Aortic smooth muscle cell (primary cell): Measurements from ENCODE around the gene TNFAIP8L2. TPM values are rescaled to one million over a fixed set of nuclear protein-coding genes. Genes with fewer than 3 reads are reported as not detected.

Source experiments
- total RNA-seq: library from RNA; depleted of rRNA; stranded (reverse); fragments of >200 nt; gene quantifications from 2 replicates; pipeline ENCODE4 v1.2.3, GENCODE V29; 2014

Gene TNFAIP8L2
- not detected in 2 replicates for total RNA-seq

GRCh38 chr1:151156515-151156819 lies at the start of gene TNFAIP8L2:
Gene TNFAIP8L2 (plus strand): TSS chr1:151156649. CDS start chr1:151158698, 2,049 bp downstream.

GRCh38 chr1:151146412-151147131 lies 9.9 kb upstream of the TNFAIP8L2 start, which contains the start of gene SEMA6C:
Gene SEMA6C (minus strand): TSS chr1:151146631. CDS start chr1:151142621, 4,010 bp downstream.

GRCh38 chr1:151165738-151166504 lies 9.5 kb downstream of the TNFAIP8L2 start, which contains the start of the genes LYSMD1 and SCNM1:
Gene LYSMD1 (minus strand): TSS chr1:151165902. CDS start chr1:151165258, 644 bp downstream.
Gene SCNM1 (plus strand): TSS chr1:151166144. CDS start chr1:151166153, 9 bp downstream.

GRCh38 chr1:151175863-151176262 lies 19.4 kb downstream of the TNFAIP8L2 start, which contains the start of gene TMOD4:
Gene TMOD4 (minus strand): TSS chr1:151175981. CDS start chr1:151174875, 1,106 bp downstream.

GRCh38 chr1:151189637-151190445 lies 33.4 kb downstream of the TNFAIP8L2 start, which contains the start of gene VPS72:
Gene VPS72 (minus strand): TSS chr1:151190197. CDS start chr1:151190121, 76 bp downstream.

GRCh38 chr1:151198254-151199127 lies 42.0 kb downstream of the TNFAIP8L2 start, which contains the start of gene PIP5K1A:
Gene PIP5K1A (plus strand): TSS chr1:151198552. CDS start chr1:151198997, 445 bp downstream.

Other genes starting within 250 kb of the TNFAIP8L2 start
- gene SETDB1, start 230.3 kb upstream of the TNFAIP8L2 start, total RNA-seq: 25.8 and 32.0 TPM in 2 replicates
- 148 and 157 TPM in 2 replicates for gene CERS2, start 181.8 kb upstream of the TNFAIP8L2 start, total RNA-seq
- gene ANXA9, start 174.4 kb upstream of the TNFAIP8L2 start, total RNA-seq: 0.06 and 0.26 TPM in 2 replicates
- 18.2 and 23.4 TPM in 2 replicates for gene MINDY1, start 149.7 kb upstream of the TNFAIP8L2 start, total RNA-seq
- 7.3 and 8.0 TPM in 2 replicates for gene PRUNE1, start 148.2 kb upstream of the TNFAIP8L2 start, total RNA-seq
- gene BNIPL, start 120.1 kb upstream of the TNFAIP8L2 start, total RNA-seq: 0.25 and 0.40 TPM in 2 replicates
- gene C1orf56, start 108.9 kb upstream of the TNFAIP8L2 start, total RNA-seq: 0.92 and 1.2 TPM in 2 replicates
- gene CDC42SE1, start 97.0 kb upstream of the TNFAIP8L2 start, total RNA-seq: 54.8 and 56.1 TPM in 2 replicates
- 4.2 and 4.5 TPM in 2 replicates for gene MLLT11, start 96.3 kb upstream of the TNFAIP8L2 start, total RNA-seq
- gene GABPB2, start 85.9 kb upstream of the TNFAIP8L2 start, total RNA-seq: 24.0 and 25.0 TPM in 2 replicates
- 0.53 and 1.1 TPM in 2 replicates for gene SEMA6C, start 10.0 kb upstream of the TNFAIP8L2 start, total RNA-seq
- gene LYSMD1, start 9.3 kb downstream of the TNFAIP8L2 start, total RNA-seq: 5.8 and 6.9 TPM in 2 replicates
- 33.3 and 33.8 TPM in 2 replicates for gene SCNM1, start 9.5 kb downstream of the TNFAIP8L2 start, total RNA-seq
- gene TMOD4, start 19.3 kb downstream of the TNFAIP8L2 start, total RNA-seq: 0.56 TPM in 1 of 2 replicates, not detected in the other
- 44.5 and 44.6 TPM in 2 replicates for gene VPS72, start 33.5 kb downstream of the TNFAIP8L2 start, total RNA-seq
- 46.6 and 52.7 TPM in 2 replicates for gene PIP5K1A, start 41.9 kb downstream of the TNFAIP8L2 start, total RNA-seq
- 243 and 269 TPM in 2 replicates for gene PSMD4, start 98.1 kb downstream of the TNFAIP8L2 start, total RNA-seq
- gene ZNF687, start 125.7 kb downstream of the TNFAIP8L2 start, total RNA-seq: 9.0 TPM in 2 replicates
- gene PI4KB, start 170.8 kb downstream of the TNFAIP8L2 start, total RNA-seq: 35.9 and 39.4 TPM in 2 replicates
- 38.2 and 38.4 TPM in 2 replicates for gene RFX5, start 190.6 kb downstream of the TNFAIP8L2 start, total RNA-seq
- gene SELENBP1, start 216.1 kb downstream of the TNFAIP8L2 start, total RNA-seq: 124 and 125 TPM in 2 replicates
- 368 and 392 TPM in 2 replicates for gene PSMB4, start 242.9 kb downstream of the TNFAIP8L2 start, total RNA-seq